SKM-1 (cell line): ENCODE results near the gene NEDD4L.

Experiments
- DNase-seq: peaks from one replicate; lab custom pipeline; 2025; ENCODE audit not compliant: unreplicated experiment; lab: John Stamatoyannopoulos, UW

NEDD4L gene

DNA sequence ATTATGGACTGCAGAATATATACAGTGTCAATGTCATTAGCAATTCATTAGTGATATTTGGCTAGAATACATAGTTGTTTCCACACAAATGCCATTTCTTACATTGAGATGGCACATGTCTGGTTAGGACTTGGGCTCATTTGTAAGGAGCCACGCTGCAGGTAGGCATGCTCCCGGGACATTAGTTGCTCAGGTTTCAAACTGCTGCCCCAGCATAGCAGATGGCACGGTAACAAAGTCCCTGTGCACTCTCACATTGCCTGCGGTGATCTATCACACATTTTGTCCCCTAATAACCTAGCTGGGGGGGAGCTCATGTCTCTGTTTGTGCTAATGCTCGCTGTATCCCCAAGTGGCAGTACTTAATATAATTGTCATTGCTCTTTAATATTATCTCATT lies 185.1 kb downstream of the NEDD4L start:
- DNase-seq: no peak

DNA sequence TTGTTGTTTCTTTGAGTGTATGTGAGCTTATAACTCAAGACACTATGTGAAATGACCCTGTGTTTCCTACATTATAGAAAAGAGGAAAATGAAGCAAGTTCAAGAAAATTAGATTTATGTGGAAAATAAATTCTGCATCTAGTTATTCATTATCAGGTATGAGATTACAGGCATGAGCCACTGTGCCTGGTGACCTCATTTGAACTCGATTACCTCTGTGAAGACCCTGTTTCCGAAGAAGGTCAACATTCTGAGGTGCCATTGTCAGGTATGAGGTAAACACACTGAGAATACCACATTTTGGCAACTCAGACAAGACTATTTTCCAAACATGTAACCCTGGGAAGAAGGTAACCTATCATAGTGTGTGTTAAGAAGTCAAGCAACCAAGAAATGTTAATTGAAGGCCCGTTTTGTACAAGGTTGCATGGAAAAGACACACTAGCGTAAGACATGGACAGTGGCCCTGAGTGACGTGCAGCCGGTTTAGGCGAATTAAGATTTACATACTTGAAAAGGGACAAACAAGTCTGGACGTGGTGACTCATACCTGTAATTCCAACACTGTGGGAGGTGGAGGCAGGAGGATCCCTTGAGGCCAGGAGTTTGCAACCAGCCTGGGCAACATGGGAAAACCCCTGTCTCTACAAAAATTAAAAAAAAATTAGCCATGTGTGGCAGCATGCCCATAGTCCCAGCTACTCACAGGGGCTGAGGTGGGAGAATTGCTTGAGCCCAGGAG lies 186.6 kb downstream of the NEDD4L start:
- no peak for DNase-seq

- no peak for DNase-seq
Observed at GRCh38 chr18:58231930-58232329, 187.9 kb downstream of the NEDD4L start.

DNA sequence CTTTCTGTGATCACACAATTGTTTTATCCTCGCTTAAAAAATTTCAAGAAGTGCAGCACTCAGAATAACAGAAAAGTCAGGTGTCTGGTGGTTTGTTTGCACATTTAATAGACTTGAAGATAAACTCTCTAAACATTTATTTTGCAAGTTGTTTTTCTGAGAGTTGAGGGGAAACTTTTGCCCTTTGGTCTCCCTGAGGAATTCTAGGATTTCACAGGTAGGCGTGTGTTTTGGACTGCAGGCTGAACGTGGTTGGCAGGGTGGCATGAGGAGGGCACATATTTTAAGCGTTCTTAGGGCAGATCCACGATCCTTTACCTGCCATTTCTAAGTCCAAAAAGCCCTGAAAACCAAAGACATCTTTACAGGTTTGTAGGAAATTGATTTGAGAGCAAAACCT lies 188.6 kb downstream of the NEDD4L start:
- DNase-seq: no peak

DNA sequence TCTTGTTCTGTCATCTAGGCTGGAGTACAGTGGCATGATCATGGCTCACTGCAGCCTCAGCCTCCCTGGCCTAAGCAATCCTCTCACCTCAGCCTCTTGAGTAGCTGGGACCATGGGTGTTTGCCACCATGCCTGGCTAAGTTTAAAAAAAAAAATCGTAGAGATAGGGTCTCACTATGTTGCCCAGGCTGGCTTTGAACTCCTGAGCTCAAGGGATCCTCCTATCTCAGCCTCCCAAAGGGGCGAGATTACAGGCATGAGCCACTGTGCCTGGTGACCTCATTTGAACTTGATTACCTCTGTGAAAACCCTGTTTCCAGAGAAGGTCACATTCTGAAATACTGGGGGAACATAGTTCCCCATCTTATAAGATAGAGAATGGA lies 190.3 kb downstream of the NEDD4L start:
- DNase-seq: no peak

GRCh38 chr18:58235001-58235436 lies 191.0 kb downstream of the NEDD4L start:
- no peak for DNase-seq

DNA sequence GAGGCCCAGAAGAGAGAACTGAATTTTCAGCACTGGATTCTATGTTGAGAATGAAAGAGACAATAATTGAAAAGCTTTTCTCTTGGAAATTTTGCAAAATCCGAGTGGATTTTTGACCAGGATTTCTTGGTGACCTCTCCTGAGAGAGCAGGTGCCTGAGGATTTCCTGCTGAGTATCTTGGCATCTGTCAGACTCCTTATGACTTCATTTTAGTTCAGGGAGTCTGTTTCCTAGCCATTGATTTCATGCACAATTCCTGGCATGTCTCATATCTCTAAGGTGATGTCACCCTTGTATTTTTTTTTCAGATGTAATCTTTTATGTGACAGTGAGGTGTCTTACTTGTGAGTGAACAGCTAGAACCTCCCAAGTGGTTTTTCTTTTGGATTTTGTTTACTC lies 195.9 kb downstream of the NEDD4L start:
- no peak for DNase-seq

DNA sequence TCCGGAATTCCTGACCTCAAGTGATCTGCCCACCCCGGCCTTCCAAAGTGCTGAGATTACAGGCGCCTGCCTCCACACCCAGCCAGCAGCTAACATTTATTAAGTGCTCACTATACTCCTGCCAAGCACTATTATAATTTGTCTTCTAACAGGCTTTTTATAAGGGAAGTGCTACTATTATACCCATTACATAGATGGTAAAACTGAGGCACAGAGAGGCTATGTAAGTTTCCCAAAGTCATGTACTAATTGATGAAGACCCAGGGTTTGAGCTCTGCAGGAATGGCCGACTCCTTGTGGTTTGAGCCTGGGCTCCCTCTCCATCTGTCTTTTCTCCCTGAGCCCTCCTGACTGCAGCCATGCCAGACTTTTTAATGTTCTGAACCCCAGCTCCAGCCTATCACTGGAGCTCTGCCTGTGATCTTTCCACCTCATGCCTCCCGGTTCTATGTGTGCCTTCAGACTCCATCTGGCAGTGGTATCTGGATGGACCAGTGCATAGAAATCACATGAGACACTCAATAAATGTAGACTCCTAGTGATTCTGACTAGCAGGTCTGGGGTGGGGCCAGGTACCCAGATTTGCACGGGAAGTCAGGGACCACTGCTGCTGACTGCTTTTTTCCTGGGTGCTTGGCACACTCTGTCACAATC lies 197.1 kb downstream of the NEDD4L start:
- no peak for DNase-seq

DNA sequence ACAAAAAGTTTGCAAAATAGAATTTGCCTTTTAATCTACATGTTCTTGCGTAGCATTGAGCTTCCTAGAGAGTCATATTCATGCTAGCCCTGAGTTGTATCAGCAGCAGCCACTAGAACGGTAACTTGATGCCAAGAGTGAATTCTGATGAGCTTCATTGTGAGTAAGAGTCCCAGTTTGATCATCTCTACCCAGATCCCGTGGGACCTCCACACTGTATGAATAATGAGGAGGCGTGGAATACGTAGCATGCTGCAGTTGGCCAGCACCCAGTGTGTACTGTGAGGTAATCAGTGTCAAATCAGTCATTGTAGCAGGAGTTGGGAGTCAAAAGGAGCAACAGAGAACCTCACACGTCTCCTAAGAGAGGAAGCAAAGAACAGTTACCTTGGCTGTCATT lies 197.9 kb downstream of the NEDD4L start:
- no peak for DNase-seq

GRCh38 chr18:58242435-58242834 lies 198.4 kb downstream of the NEDD4L start:
- DNase-seq: no peak

DNA sequence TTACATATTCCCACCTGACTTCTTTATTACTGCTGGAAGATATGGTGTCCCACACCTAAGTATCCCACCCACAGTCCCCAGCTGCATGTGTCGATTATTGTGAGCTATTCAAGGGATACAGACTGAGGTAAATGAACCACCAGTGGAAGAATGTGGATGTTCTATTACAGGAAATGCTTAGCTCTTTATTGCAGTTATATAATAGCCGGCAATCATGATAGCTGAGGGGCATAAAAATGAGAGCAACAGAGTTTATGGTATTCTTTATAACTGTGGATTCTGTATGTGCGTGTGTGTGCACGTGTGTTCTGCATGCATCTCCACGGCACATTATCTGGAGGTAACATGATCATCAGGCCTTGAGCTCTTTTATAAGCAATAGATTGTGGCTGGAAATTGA lies 198.9 kb downstream of the NEDD4L start:
- DNase-seq: no peak

GRCh38 chr18:58243401-58243800 lies 199.4 kb downstream of the NEDD4L start:
- no peak for DNase-seq

GRCh38 chr18:58247363-58247834 lies 203.4 kb downstream of the NEDD4L start:
- DNase-seq: no peak

DNA sequence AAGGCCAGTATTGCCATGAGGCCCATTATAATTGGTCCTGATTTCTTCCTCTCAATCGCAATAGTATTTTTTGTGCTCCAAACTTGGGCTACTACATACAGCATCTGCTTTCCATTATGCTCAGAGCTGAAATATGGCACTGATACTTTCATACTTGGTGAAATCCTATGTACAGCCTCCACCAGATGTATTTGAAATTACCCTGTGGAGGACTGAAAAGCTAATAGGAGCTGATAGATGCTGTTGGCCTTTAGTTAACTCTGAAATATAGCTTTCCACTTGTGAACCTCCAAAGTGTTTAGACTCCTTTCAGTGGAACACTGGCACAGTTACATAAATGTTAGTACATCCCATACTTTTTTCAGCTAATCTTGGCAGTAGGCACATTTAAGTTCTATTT lies 205.7 kb downstream of the NEDD4L start:
- no peak for DNase-seq

DNA sequence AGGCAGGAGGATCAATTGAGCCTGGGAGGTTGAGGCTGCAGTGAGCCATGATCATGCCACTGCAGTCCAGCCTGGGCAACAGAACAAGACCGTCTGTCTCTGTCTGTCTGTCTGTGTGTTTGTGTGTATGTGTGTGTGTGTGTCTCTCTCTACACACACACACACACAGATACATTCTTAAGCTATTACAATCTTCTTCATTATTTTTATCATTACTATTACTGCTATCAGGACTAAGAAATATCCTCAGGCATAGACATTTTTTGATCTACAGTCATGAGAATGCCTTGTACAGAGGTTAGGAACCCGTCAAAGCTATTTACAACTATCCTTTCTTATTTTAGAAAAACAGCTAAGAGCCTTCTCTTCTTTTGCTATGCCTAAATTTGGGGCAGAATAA lies 207.4 kb downstream of the NEDD4L start:
- DNase-seq: no peak

DNA sequence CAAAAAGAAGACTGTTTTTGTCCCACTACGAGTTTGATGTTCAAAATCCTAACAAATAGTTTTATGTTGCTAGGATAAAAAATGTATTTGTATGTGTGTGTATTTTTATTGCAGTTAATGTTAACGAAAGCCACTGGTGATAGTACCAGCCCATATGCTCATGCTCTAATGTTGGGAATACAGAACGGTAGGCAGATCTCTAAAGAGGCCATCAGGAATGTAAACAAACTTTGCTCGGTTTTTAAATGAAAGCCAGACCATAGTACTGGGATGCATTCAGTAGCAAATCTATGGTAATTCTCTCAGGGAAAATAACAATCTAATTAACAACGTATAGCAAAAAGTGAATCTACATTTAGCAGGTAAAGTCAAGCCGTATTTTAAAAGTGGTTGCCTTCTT lies 208.1 kb downstream of the NEDD4L start:
- no peak for DNase-seq

GRCh38 chr18:58253318-58253717 lies 209.3 kb downstream of the NEDD4L start:
- no peak for DNase-seq

DNA sequence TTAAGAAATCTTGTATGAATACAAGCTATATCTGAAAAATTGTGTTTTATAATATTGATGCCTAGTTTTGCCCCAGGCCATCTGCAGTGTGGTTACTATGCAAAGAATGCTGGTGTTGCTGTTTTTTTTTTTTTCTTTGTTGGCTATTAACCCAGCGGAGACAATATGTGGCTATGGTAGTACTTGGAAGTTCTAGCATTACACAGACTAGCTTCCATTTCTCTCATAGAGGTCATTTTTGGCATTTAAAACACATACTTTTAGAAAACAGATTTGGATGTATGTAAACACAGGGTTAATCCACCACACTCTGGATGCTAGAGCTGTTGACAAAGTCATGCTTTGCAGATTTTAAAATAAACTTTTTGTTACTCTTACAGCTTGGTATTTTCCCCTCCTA lies 209.8 kb downstream of the NEDD4L start:
- no peak for DNase-seq

DNA sequence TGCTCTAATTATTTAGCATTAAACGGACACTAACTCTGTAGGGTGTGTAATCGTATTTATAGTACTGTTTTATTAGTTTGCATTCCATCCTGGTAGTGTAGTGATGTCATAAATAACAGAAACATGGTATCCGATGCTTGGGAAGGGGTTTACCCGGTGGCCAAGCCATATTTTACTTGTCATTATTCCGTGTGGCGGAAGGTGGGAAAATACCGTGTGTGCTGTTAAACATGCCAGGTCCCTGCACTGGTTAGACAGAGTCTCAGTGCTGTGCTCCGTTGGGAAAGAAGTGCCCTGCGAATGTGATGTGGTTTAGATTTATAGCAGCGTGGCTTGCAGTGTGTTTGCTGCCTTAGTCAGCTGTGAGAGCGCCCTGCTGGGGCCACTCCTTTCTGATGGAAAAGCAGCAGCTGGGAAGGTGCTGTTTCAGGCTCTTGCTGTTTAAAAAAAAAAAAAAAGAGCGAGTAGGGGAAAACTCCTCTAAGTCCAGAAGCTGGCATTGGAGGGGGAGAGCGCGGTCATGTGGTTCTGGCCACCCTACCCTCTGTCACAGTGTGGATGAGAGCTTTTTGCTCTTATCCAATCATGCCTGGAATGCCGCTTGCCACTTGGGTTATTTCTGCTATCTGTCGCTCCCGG lies 211.0 kb downstream of the NEDD4L start:
- DNase-seq: no peak

- no peak for DNase-seq
Observed at GRCh38 chr18:58255701-58256311, 211.8 kb downstream of the NEDD4L start.

- no peak for DNase-seq
Observed at GRCh38 chr18:58256316-58257080, 212.5 kb downstream of the NEDD4L start.
